Hepatocyte (in vitro differentiated cells): Measurements from ENCODE around the gene FGF19. TPM values are rescaled to one million over a fixed set of nuclear protein-coding genes. Genes with fewer than 3 reads are reported as not detected.

Experiments used
- DNase-seq: peaks from one replicate; pipeline ENCODE4 v3.0.0-alpha.2; 2016; ENCODE audit warnings: low spot score
- H2AFZ ChIP-seq: fragments of 200-600 bp; sonication (generic); 2 replicates; pipeline ENCODE4 v1.6.0; 2016; ENCODE audit warnings: antibody characterized with exemption, mild to moderate bottlenecking
- H3K27ac ChIP-seq: fragments of 200-600 bp; sonication (generic); 2 replicates; pipeline ENCODE4 v1.5.1; 2016; ENCODE audit warnings: mild to moderate bottlenecking
- H3K27me3 ChIP-seq: fragments of 200-600 bp; sonication (generic); 2 replicates; pipeline ENCODE4 v1.6.1; 2016
- H3K36me3 ChIP-seq: fragments of 200-600 bp; sonication (generic); replicated peaks from 2 replicates; pipeline ENCODE4 v1.5.1; 2016; ENCODE audit warnings: low read depth; ENCODE audit not compliant: insufficient read depth
- H3K4me1 ChIP-seq: fragments of 200-600 bp; sonication (generic); 2 replicates; pipeline ENCODE4 v1.5.1; 2016; ENCODE audit warnings: mild to moderate bottlenecking, moderate library complexity; ENCODE audit not compliant: insufficient read depth
- H3K4me2 ChIP-seq: fragments of 200-600 bp; sonication (generic); 2 replicates; pipeline ENCODE4 v1.6.0; 2016
- H3K4me3 ChIP-seq: fragments of 200-600 bp; sonication (generic); 2 replicates; pipeline ENCODE4 v1.5.1; 2016; ENCODE audit warnings: mild to moderate bottlenecking
- H3K79me2 ChIP-seq: fragments of 200-600 bp; sonication (generic); 2 replicates; pipeline ENCODE4 v1.6.0; 2017; ENCODE audit warnings: mild to moderate bottlenecking
- H3K9me2 ChIP-seq: fragments of 200-600 bp; sonication (generic); replicated peaks from 2 replicates; pipeline ENCODE4 v1.6.0; 2017; ENCODE audit warnings: mild to moderate bottlenecking; ENCODE audit not compliant: insufficient read depth
- H3K9me3 ChIP-seq: fragments of 200-600 bp; sonication (generic); 2 replicates; pipeline ENCODE4 v1.5.1; 2016; ENCODE audit warnings: low read depth, mild to moderate bottlenecking
- H4K20me1 ChIP-seq: fragments of 200-600 bp; sonication (generic); 2 replicates; pipeline ENCODE4 v1.6.0; 2016; ENCODE audit warnings: mild to moderate bottlenecking; ENCODE audit not compliant: insufficient read depth, poor library complexity, severe bottlenecking
- CTCF ChIP-seq: fragments of 200-600 bp; sonication (generic); IDR thresholded peaks from 2 replicates; pipeline ENCODE4 v1.5.1; 2016; ENCODE audit warnings: antibody characterized with exemption, mild to moderate bottlenecking; ENCODE audit not compliant: poor library complexity
- EZH2 ChIP-seq: fragments of 200-600 bp; sonication (generic); IDR thresholded peaks from 2 replicates; pipeline ENCODE4 v1.6.1; 2016; ENCODE audit warnings: antibody characterized with exemption, mild to moderate bottlenecking, borderline replicate concordance
- EZH2phosphoT487 ChIP-seq: fragments of 200-600 bp; sonication (generic); IDR thresholded peaks from one replicate; pipeline ENCODE4 v1.6.1; 2018; ENCODE audit warnings: antibody characterized with exemption, mild to moderate bottlenecking, low read depth, moderate library complexity; ENCODE audit not compliant: unreplicated experiment, severe bottlenecking
- WGBS: methylation state at CpG from one replicate; pipeline ENCODE4 v1.1.6; 2016; ENCODE audit warnings: low lambda C conversion rate; ENCODE audit errors: missing lambda C conversion rate; 5-methylcytosine and 5-hydroxymethylcytosine counted together
- polyA plus RNA-seq: library from polyadenylated mRNA; unstranded; fragments of >200 nt; fragmentation: Nextera tagmentation; extraction: Ambion mirVana; gene quantifications from 2 replicates; pipeline ENCODE4 v1.2.1, GENCODE V29; 2016
- total RNA-seq: library from RNA; depleted of rRNA; stranded (reverse); fragments of >200 nt; gene quantifications from 2 replicates; pipeline ENCODE4 v1.2.3, GENCODE V29; 2014

The FGF19 gene
- total and polyA plus RNA-seq, 2 experiments from 2014 or later = 1.0 TPM; not detected in 1

- no peak overlapping the region for H3K27ac ChIP-seq
- no peaks in the 10 kb centered on the region for H3K9me2 ChIP-seq
- no peak for TF ChIP-seq EZH2
- no peak for TF ChIP-seq CTCF
- no peak for TF ChIP-seq EZH2phosphoT487
- H3K36me3 ChIP-seq = no peaks in the 10 kb centered on the region
- H3K4me2 ChIP-seq = no peak overlapping the region
- DNase-seq = no peak
- no peak overlapping the region for H3K4me3 ChIP-seq
- peaks cover 15% of the 10 kb centered on the region for H4K20me1 ChIP-seq
- 100% methylated on average over 20 of the region's 23 CpGs for WGBS
- H3K79me2 ChIP-seq = no peaks in the 10 kb centered on the region
- H3K27me3 ChIP-seq = no peaks in the 10 kb centered on the region
- H3K9me3 ChIP-seq = no peaks in the 10 kb centered on the region
- H3K4me1 ChIP-seq = peaks cover 5% of the 10 kb centered on the region
- H2AFZ ChIP-seq = no peak overlapping the region
Observed at GRCh38 chr11:69650832-69651344, 52.9 kb downstream of the FGF19 start.

- Histone ChIP-seq H3K36me3 (no peaks in the 10 kb centered on the region), H4K20me1 (peaks cover 15% of the 10 kb centered on the region), H3K27ac (no peak overlapping the region), H3K9me2 (no peaks in the 10 kb centered on the region), H3K27me3 (no peaks in the 10 kb centered on the region), H3K79me2 (peaks cover 1% of the 10 kb centered on the region), H3K4me3 (no peak overlapping the region), H2AFZ (no peak overlapping the region), H3K4me1 (peaks cover 2% of the 10 kb centered on the region), H3K9me3 (no peaks in the 10 kb centered on the region), H3K4me2 (no peak overlapping the region)
- 94% methylated on average over 24 of the region's 24 CpGs for WGBS
- DNase-seq = no peak
- TF ChIP-seq CTCF (no peak), EZH2phosphoT487 (no peak), EZH2 (no peak)
Observed at GRCh38 chr11:69650081-69650831, 53.6 kb downstream of the FGF19 start.

GRCh38 chr11:69649576-69649900, 54.3 kb downstream of the FGF19 start:
- Histone ChIP-seq H3K9me2 (no peaks in the 10 kb centered on the region), H3K4me3 (no peak overlapping the region), H3K79me2 (peaks cover 8% of the 10 kb centered on the region), H3K4me1 (peaks cover 4% of the 10 kb centered on the region), H3K36me3 (no peaks in the 10 kb centered on the region), H3K27me3 (no peaks in the 10 kb centered on the region), H3K27ac (no peak overlapping the region), H4K20me1 (peaks cover 22% of the 10 kb centered on the region), H3K4me2 (no peak overlapping the region), H2AFZ (no peak overlapping the region), H3K9me3 (no peaks in the 10 kb centered on the region)
- TF ChIP-seq EZH2phosphoT487 (no peak), CTCF (no peak), EZH2 (no peak)
- DNase-seq = no peak
- 94% methylated on average over 10 of the region's 10 CpGs for WGBS
